ENCODE measurements around the gene CDK5.

CDK5 gene

GRCh38 chr7:151094675-151095074 lies 37.0 kb upstream of the CDK5 start:
- Histone ChIP-seq H3K4me1 (ENCODE audit: control insufficient read depth in 5 of 5, insufficient read depth in 5 of 5, low read length in 5 of 5) (peaks cover 20 to 62% (median 55%) of the 10 kb centered on the region in 5 donors), H3K27ac (ENCODE audit: low read depth, low read length) (peak overlapping the region; percentile 30), H3K27me3 (ENCODE audit: control insufficient read depth in 5 of 5, insufficient read depth in 4 of 5, low read length in 5 of 5) (no peaks in the 10 kb centered on the region), H3K9ac (ENCODE audit: low read length in 5 of 5) (peak overlapping the region in 1 of 5 donors; percentile 45), H3K9me3 (ENCODE audit: control insufficient read depth in 5 of 5, low read length in 5 of 5) (no peaks in the 10 kb centered on the region), H3K36me3 (ENCODE audit: control insufficient read depth in 5 of 5, insufficient read depth in 5 of 5, low read length in 5 of 5) (peaks cover 0 to 7% (median 0%) of the 10 kb centered on the region in 5 donors), H3K4me3 (ENCODE audit: low read depth in 1 of 5, low read length in 5 of 5) (no peak overlapping the region)

GRCh38 chr7:151093748-151094147 lies 36.1 kb upstream of the CDK5 start:
- peaks cover 0 to 7% (median 0%) of the 10 kb centered on the region in 5 donors for H3K36me3 ChIP-seq (ENCODE audit: control insufficient read depth in 5 of 5, insufficient read depth in 5 of 5, low read length in 5 of 5)
- H3K9me3 ChIP-seq (ENCODE audit: control insufficient read depth in 5 of 5, low read length in 5 of 5), result no peaks in the 10 kb centered on the region
- H3K27me3 ChIP-seq (ENCODE audit: control insufficient read depth in 5 of 5, insufficient read depth in 4 of 5, low read length in 5 of 5), result no peaks in the 10 kb centered on the region
- peak overlapping the region in 1 of 5 donors; percentile 28 for H3K9ac ChIP-seq (ENCODE audit: low read length in 5 of 5)
- no peak overlapping the region for H3K4me3 ChIP-seq (ENCODE audit: low read depth in 1 of 5, low read length in 5 of 5)
- H3K4me1 ChIP-seq (ENCODE audit: control insufficient read depth in 5 of 5, insufficient read depth in 5 of 5, low read length in 5 of 5), result peaks cover 23 to 67% (median 62%) of the 10 kb centered on the region in 5 donors
- H3K27ac ChIP-seq (ENCODE audit: low read depth, low read length), result peak overlapping the region; percentile 21

- Histone ChIP-seq H3K9ac (ENCODE audit: low read length in 5 of 5) (no peak overlapping the region), H3K27me3 (ENCODE audit: control insufficient read depth in 5 of 5, insufficient read depth in 4 of 5, low read length in 5 of 5) (no peaks in the 10 kb centered on the region), H3K27ac (ENCODE audit: low read depth, low read length) (peak overlapping the region; percentile 99), H3K9me3 (ENCODE audit: control insufficient read depth in 5 of 5, low read length in 5 of 5) (no peaks in the 10 kb centered on the region), H3K36me3 (ENCODE audit: control insufficient read depth in 5 of 5, insufficient read depth in 5 of 5, low read length in 5 of 5) (peaks cover 0 to 7% (median 0%) of the 10 kb centered on the region in 5 donors), H3K4me1 (ENCODE audit: control insufficient read depth in 5 of 5, insufficient read depth in 5 of 5, low read length in 5 of 5) (peaks cover 27 to 83% (median 77%) of the 10 kb centered on the region in 5 donors), H3K4me3 (ENCODE audit: low read depth in 1 of 5, low read length in 5 of 5) (no peak overlapping the region)
Observed at GRCh38 chr7:151091988-151092387, 34.3 kb upstream of the CDK5 start.

DNA sequence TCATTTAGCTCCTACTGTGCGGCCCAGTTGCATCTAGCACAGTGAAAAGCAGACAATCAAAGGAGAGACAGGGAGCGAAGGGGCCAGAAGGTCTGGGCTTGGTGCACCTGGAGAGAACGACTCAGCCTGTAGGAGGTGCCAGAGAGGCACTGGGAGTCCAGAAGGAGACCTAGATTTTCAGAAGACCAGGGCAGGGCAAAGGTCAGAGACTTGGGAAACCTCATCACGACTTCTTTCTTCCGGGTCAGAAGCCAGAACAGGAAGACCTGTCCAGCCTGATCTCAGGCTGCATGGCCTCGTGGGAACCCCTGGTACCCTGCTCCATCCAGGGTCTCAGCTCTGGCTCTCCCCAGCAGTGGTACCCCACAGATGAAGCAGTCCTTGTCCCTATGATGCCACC lies 33.7 kb upstream of the CDK5 start:
- H3K27ac ChIP-seq (ENCODE audit: low read depth, low read length), result peak overlapping the region; percentile 99
- no peaks in the 10 kb centered on the region for H3K27me3 ChIP-seq (ENCODE audit: control insufficient read depth in 5 of 5, insufficient read depth in 4 of 5, low read length in 5 of 5)
- no peak overlapping the region for H3K9ac ChIP-seq (ENCODE audit: low read length in 5 of 5)
- H3K4me1 ChIP-seq (ENCODE audit: control insufficient read depth in 5 of 5, insufficient read depth in 5 of 5, low read length in 5 of 5), result peaks cover 27 to 85% (median 80%) of the 10 kb centered on the region in 5 donors
- no peaks in the 10 kb centered on the region for H3K9me3 ChIP-seq (ENCODE audit: control insufficient read depth in 5 of 5, low read length in 5 of 5)
- H3K4me3 ChIP-seq (ENCODE audit: low read depth in 1 of 5, low read length in 5 of 5), result no peak overlapping the region
- peaks cover 0 to 7% (median 0%) of the 10 kb centered on the region in 5 donors for H3K36me3 ChIP-seq (ENCODE audit: control insufficient read depth in 5 of 5, insufficient read depth in 5 of 5, low read length in 5 of 5)

DNA sequence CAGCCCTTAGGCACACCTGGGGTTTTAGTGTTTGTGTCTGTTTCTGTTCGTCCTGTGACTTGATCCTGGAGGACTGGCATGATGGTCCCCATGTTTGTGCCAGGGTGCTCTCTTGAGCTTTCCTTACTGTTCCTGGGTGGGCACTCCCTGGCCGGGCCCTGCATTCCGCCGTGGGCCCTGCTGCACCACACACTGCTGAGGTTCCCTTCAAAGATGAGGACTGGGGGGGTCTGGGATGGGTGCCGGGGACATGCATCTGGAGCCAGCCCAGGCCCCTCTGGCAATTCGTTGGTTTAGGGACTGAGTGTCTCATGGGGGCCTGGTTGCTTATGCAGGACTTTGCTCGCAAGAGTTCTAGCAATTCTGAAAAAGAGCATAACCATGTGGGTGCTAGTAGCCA lies 33.3 kb upstream of the CDK5 start:
- Histone ChIP-seq H3K9ac (ENCODE audit: low read length in 5 of 5) (no peak overlapping the region), H3K4me3 (ENCODE audit: low read depth in 1 of 5, low read length in 5 of 5) (no peak overlapping the region), H3K4me1 (ENCODE audit: control insufficient read depth in 5 of 5, insufficient read depth in 5 of 5, low read length in 5 of 5) (peaks cover 27 to 85% (median 80%) of the 10 kb centered on the region in 5 donors), H3K27me3 (ENCODE audit: control insufficient read depth in 5 of 5, insufficient read depth in 4 of 5, low read length in 5 of 5) (no peaks in the 10 kb centered on the region), H3K9me3 (ENCODE audit: control insufficient read depth in 5 of 5, low read length in 5 of 5) (no peaks in the 10 kb centered on the region), H3K36me3 (ENCODE audit: control insufficient read depth in 5 of 5, insufficient read depth in 5 of 5, low read length in 5 of 5) (peaks cover 0 to 7% (median 0%) of the 10 kb centered on the region in 5 donors), H3K27ac (ENCODE audit: low read depth, low read length) (peak overlapping the region; percentile 99)

DNA sequence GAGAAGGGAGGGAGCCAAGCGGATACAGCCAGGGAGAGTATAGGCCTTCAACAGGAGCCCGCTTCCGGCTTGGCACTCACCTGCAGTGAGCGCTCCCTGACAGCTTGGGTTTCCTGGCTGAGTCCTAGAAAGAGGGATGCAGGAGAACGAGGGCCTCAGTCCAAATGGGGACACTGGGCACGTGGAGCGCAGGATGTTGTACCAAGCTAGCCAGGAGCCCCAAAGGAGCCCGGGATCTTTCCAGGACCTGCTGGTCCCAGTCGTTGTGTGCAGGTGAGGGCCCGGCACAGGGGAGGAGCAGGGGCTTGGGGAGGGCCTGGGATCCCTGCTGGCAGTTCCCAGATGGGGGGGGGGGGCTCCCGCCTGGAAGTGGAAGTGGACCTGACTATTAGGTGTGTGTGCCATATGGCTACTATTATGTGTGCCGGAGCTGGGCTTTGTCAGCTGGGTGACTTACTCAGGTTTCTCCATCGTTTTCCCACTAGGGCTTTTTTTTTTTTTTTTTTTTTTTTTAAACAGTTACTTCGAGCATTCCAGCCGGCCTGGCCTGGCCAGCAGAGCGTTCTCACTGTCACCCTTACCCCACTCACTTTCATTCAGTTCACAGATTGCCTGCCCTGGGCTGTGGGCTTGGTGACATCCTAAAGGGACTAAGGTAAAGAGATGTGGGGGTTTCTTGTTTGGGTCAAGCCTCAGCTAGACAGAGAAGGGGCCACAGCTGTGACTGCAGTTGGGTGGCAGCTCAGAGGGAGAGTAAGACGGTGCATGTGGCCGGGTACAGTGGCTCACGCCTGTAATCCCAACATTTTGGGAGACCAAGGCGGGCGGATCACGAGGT lies 32.4 kb upstream of the CDK5 start:
- peak overlapping the region; percentile 99 for H3K27ac ChIP-seq (ENCODE audit: low read depth, low read length)
- peaks cover 0 to 7% (median 0%) of the 10 kb centered on the region in 5 donors for H3K36me3 ChIP-seq (ENCODE audit: control insufficient read depth in 5 of 5, insufficient read depth in 5 of 5, low read length in 5 of 5)
- H3K9me3 ChIP-seq (ENCODE audit: control insufficient read depth in 5 of 5, low read length in 5 of 5), result no peaks in the 10 kb centered on the region
- peaks cover 25 to 90% (median 85%) of the 10 kb centered on the region in 5 donors for H3K4me1 ChIP-seq (ENCODE audit: control insufficient read depth in 5 of 5, insufficient read depth in 5 of 5, low read length in 5 of 5)
- no peaks in the 10 kb centered on the region for H3K27me3 ChIP-seq (ENCODE audit: control insufficient read depth in 5 of 5, insufficient read depth in 4 of 5, low read length in 5 of 5)
- peak overlapping the region; percentile 54 to 91 (median 77) for H3K4me3 ChIP-seq (ENCODE audit: low read depth in 1 of 5, low read length in 5 of 5)
- peak overlapping the region; percentile 74 to 95 (median 93) for H3K9ac ChIP-seq (ENCODE audit: low read length in 5 of 5)

GRCh38 chr7:151088856-151089699 lies 31.4 kb upstream of the CDK5 start:
- Histone ChIP-seq H3K4me3 (ENCODE audit: low read depth in 1 of 5, low read length in 5 of 5) (peak overlapping the region; percentile 54 to 91 (median 77)), H3K27me3 (ENCODE audit: control insufficient read depth in 5 of 5, insufficient read depth in 4 of 5, low read length in 5 of 5) (no peaks in the 10 kb centered on the region), H3K36me3 (ENCODE audit: control insufficient read depth in 5 of 5, insufficient read depth in 5 of 5, low read length in 5 of 5) (peaks cover 0 to 7% (median 0%) of the 10 kb centered on the region in 5 donors), H3K27ac (ENCODE audit: low read depth, low read length) (peak overlapping the region; percentile 99), H3K9me3 (ENCODE audit: control insufficient read depth in 5 of 5, low read length in 5 of 5) (no peaks in the 10 kb centered on the region), H3K9ac (ENCODE audit: low read length in 5 of 5) (peak overlapping the region; percentile 74 to 95 (median 93)), H3K4me1 (ENCODE audit: control insufficient read depth in 5 of 5, insufficient read depth in 5 of 5, low read length in 5 of 5) (peaks cover 25 to 83% (median 76%) of the 10 kb centered on the region in 5 donors)

GRCh38 chr7:151088019-151088855 lies 30.5 kb upstream of the CDK5 start:
- H3K9ac ChIP-seq (ENCODE audit: low read length in 5 of 5), result peak overlapping the region; percentile 74 to 95 (median 93)
- peak overlapping the region; percentile 99 for H3K27ac ChIP-seq (ENCODE audit: low read depth, low read length)
- peaks cover 25 to 82% (median 77%) of the 10 kb centered on the region in 5 donors for H3K4me1 ChIP-seq (ENCODE audit: control insufficient read depth in 5 of 5, insufficient read depth in 5 of 5, low read length in 5 of 5)
- H3K27me3 ChIP-seq (ENCODE audit: control insufficient read depth in 5 of 5, insufficient read depth in 4 of 5, low read length in 5 of 5), result no peaks in the 10 kb centered on the region
- H3K9me3 ChIP-seq (ENCODE audit: control insufficient read depth in 5 of 5, low read length in 5 of 5), result no peaks in the 10 kb centered on the region
- H3K36me3 ChIP-seq (ENCODE audit: control insufficient read depth in 5 of 5, insufficient read depth in 5 of 5, low read length in 5 of 5), result peaks cover 0 to 7% (median 0%) of the 10 kb centered on the region in 5 donors
- peak overlapping the region; percentile 61 to 91 (median 77) for H3K4me3 ChIP-seq (ENCODE audit: low read depth in 1 of 5, low read length in 5 of 5)

- Histone ChIP-seq H3K4me1 (ENCODE audit: control insufficient read depth in 5 of 5, insufficient read depth in 5 of 5, low read length in 5 of 5) (peaks cover 20 to 78% (median 73%) of the 10 kb centered on the region in 5 donors), H3K36me3 (ENCODE audit: control insufficient read depth in 5 of 5, insufficient read depth in 5 of 5, low read length in 5 of 5) (peaks cover 0 to 7% (median 0%) of the 10 kb centered on the region in 5 donors), H3K9ac (ENCODE audit: low read length in 5 of 5) (peak overlapping the region; percentile 74 to 95 (median 93)), H3K27me3 (ENCODE audit: control insufficient read depth in 5 of 5, insufficient read depth in 4 of 5, low read length in 5 of 5) (no peaks in the 10 kb centered on the region), H3K4me3 (ENCODE audit: low read depth in 1 of 5, low read length in 5 of 5) (peak overlapping the region; percentile 61 to 91 (median 77)), H3K9me3 (ENCODE audit: control insufficient read depth in 5 of 5, low read length in 5 of 5) (no peaks in the 10 kb centered on the region), H3K27ac (ENCODE audit: low read depth, low read length) (peak overlapping the region; percentile 99)
Observed at GRCh38 chr7:151087245-151088018, 29.7 kb upstream of the CDK5 start.

Measured in subcutaneous abdominal adipose tissue (tissue), 5 donors.